ENCODE data around the gene CERT1.

The CERT1 gene

DNA sequence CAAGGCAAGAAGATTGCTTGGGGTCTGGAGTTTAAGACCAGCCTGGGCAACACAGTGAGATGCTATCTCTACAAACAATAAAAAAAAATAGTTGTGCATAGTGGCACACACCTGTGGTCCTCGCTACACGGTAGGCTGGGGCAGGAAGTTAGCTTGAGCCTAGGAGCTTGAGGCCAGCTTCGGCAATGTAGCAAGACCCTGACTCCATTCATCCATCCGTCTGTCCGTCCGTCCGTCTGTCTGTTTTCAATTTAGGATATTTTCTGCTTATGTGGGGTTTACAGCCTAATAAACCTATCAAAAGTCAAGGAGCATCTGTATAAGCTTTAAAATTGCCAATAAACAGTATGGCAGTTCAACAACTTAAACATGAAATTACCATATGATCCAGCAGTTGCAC, 154.7 kb downstream of the CERT1 start:
- TF ChIP-seq, protein P1, sequence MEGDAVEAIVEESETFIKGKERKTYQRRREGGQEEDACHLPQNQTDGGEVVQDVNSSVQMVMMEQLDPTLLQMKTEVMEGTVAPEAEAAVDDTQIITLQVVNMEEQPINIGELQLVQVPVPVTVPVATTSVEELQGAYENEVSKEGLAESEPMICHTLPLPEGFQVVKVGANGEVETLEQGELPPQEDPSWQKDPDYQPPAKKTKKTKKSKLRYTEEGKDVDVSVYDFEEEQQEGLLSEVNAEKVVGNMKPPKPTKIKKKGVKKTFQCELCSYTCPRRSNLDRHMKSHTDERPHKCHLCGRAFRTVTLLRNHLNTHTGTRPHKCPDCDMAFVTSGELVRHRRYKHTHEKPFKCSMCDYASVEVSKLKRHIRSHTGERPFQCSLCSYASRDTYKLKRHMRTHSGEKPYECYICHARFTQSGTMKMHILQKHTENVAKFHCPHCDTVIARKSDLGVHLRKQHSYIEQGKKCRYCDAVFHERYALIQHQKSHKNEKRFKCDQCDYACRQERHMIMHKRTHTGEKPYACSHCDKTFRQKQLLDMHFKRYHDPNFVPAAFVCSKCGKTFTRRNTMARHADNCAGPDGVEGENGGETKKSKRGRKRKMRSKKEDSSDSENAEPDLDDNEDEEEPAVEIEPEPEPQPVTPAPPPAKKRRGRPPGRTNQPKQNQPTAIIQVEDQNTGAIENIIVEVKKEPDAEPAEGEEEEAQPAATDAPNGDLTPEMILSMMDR (IDR thresholded peaks at IDR 0.05; ENCODE audit: low read depth, low read length): no peak
- H3K4me3 ChIP-seq (ENCODE audit: low read depth, low read length): no peak overlapping the region

DNA sequence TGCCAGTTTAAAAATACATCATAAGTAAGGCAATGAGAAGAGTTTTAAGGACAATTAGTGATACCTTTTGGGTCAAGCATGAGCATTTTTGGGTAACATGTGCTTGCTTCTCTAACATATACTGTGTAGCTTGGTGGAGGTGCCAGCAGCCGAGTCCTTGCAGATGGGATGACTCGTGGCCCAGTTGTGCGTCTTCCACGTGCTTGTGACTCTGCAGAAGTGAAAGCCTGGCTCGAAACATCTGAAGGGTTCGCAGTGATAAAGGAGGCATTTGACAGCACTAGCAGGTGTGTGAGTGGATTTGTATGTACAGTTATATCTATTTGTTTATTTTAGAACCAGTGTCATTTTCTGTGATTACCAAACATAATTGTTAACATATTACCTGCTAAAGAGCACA, 156.2 kb downstream of the CERT1 start:
- H3K4me3 ChIP-seq (ENCODE audit: low read depth, low read length): no peak overlapping the region
- TF ChIP-seq, protein P1 (IDR thresholded peaks at IDR 0.05; ENCODE audit: low read depth, low read length): no peak

DNA sequence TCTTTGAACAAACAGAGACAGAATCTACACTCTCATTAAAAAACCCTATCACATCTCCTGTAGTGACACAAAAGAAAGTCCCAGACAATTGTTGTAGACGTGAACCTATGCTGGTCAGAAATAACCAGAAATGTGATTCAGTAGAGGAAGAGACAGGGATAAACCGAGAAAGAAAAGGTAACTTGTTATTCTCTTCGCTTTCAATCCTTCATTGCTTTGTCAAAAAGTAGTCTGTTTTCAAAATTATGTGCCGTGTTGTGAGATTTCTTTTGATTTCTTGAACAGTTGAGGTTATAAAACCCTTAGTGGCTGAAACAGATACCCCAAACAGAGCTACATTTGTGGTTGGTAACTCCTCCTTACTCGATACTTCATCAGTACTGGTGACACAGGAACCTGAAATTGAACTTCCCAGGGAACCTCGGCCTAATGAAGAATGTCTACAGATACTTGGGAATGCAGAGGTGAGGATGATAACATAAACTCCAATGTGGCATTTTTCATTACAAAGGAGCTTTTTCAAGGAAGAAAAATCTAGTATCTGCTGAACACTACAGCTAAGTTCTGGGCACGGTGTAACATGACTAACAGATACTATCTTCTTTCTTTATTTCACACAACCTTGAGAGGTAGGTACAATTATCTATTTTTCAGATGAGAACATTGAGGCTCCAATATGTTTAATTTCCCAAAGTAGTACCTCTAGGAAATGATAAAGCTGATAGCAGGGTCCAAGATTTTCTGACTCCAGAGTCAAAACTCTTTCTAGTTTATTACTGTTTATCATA, 160.1 kb downstream of the CERT1 start:
- H3K4me3 ChIP-seq (ENCODE audit: low read depth, low read length): no peak overlapping the region
- TF ChIP-seq, protein P1 (IDR thresholded peaks at IDR 0.05; ENCODE audit: low read depth, low read length): no peak

DNA sequence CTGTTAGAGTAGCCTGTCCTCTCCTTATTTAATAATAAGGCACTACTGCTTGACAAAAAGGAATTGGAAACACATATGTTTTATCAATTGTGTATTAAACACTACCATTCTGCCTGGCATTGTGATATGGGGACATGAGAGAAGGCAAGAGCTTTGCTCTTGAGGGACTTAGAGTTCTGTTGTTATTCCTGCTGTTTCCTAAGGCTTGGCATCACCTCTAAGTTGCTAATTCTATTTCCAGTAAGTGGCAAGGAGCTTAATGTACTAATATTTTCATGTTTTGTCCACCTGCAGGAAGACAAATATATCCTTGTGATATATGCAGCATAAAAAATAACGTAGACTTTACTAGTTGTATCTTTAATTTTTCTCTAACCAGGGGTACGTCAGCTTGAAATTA, 161.8 kb downstream of the CERT1 start:
- TF ChIP-seq, protein P1 (IDR thresholded peaks at IDR 0.05; ENCODE audit: low read depth, low read length): no peak
- no peak overlapping the region for H3K4me3 ChIP-seq (ENCODE audit: low read depth, low read length)

DNA sequence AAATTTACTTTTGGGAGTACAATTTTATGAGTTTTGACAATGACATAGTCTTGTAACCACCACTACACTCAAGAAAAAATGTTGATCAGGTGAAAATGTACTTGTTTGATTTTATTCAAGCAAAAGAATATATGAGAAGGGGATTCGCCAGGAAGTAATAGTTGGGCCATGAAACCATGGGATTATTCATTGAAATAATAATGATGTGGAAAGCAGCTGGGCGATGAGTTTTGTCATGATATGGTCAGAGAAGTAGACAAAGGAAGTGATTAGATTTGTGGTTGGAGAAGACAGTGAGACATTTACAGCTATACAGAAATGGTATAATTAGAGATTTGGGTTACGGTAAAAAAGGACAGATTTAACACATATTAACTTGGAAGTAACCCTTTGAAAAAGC, 163.2 kb downstream of the CERT1 start:
- TF ChIP-seq, protein P1 (IDR thresholded peaks at IDR 0.05; ENCODE audit: low read depth, low read length): no peak
- no peak overlapping the region for H3K4me3 ChIP-seq (ENCODE audit: low read depth, low read length)

DNA sequence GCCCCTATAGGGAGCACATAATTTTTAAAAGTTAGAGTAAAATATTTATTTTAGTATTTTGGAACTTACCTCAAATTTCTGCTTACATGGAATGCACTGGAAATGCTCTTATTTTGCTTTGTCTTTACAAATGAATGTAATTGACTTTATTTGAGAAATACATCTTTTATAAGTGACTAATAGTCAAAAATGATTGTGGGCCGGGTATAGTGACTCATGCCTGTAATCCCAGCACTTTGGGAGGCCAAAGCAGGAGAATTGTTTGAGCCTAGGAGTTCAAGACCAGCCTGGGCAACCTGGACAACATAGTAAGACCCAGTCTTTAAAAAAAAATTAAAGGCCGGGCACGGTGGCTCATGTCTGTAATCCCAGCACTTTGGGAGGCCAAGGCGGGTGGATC, 168.6 kb downstream of the CERT1 start:
- TF ChIP-seq, protein P1 (IDR thresholded peaks at IDR 0.05; ENCODE audit: low read depth, low read length): no peak
- no peak overlapping the region for H3K4me3 ChIP-seq (ENCODE audit: low read depth, low read length)

DNA sequence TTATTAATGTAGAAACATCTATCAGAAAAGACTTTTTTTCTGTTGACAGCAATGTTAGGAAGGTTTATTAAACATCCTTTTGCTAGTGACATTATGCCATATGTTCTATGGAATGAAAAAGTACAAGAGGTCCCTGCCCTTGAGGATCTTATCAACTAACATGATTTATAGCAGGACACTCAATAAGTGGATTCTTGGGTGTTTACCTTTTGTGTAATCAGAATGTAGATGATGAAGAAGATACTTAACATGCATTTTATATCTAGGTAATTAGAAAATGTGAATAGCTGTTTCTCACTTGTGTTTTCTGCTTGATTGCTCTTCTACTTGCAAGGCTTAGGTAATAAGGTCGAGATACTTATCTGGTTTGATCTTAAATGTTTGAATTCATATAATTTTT, 169.5 kb downstream of the CERT1 start:
- TF ChIP-seq, protein P1 (IDR thresholded peaks at IDR 0.05; ENCODE audit: low read depth, low read length): no peak

More for the DNA sequence above, 169.5 kb downstream of the CERT1 start:
- H3K4me3 ChIP-seq (ENCODE audit: low read depth, low read length): no peak overlapping the region

Data from WI38 (cell line).